K562 (cell line): ENCODE measurements around the gene TXNRD2. TPM values are rescaled to one million over a fixed set of nuclear protein-coding genes. Genes with fewer than 3 reads are reported as not detected.

ENCODE experiments used
- BRD9 ChIP-seq: fragments of 450-650 bp; IDR thresholded peaks from 2 replicates; pipeline ENCODE4 v1.6.1; 2018; ENCODE audit warnings: low read depth; ENCODE audit not compliant: partially characterized antibody
- CCNT2 ChIP-seq: IDR thresholded peaks from 2 replicates; pipeline ENCODE4 v1.6.1; 2011; ENCODE audit warnings: borderline replicate concordance, low read depth, mild to moderate bottlenecking, moderate library complexity, mixed read lengths, low read length; ENCODE audit not compliant: insufficient read length; ENCODE audit errors: extremely low read depth
- CHD4 ChIP-seq: fragments of 200-600 bp; sonication (generic); IDR thresholded peaks from 3 replicates; pipeline ENCODE4 v1.6.1; 2012; ENCODE audit warnings: low read depth, mild to moderate bottlenecking, mixed read lengths, low read length, inconsistent platforms; ENCODE audit not compliant: insufficient read depth, insufficient replicate concordance, poor library complexity, severe bottlenecking
- CSDE1 ChIP-seq, 2 experiments: fragments of 450-650 bp; IDR thresholded peaks; 2 replicates each; pipeline ENCODE4 v1.6.1; 2016; ENCODE audit warnings: mild to moderate bottlenecking in 1 of 2
- DNMT1 ChIP-seq: fragments of 450-650 bp; IDR thresholded peaks from 2 replicates; pipeline ENCODE4 v1.6.1; 2016; ENCODE audit warnings: antibody characterized with exemption, mild to moderate bottlenecking
- GATAD2A ChIP-seq: fragments of 450-650 bp; IDR thresholded peaks from 2 replicates; pipeline ENCODE4 v1.6.1; 2017
- HMGN3 ChIP-seq: IDR thresholded peaks from 2 replicates; pipeline ENCODE4 v1.6.1; 2011; ENCODE audit warnings: borderline replicate concordance, low read depth, mild to moderate bottlenecking, mixed read lengths, low read length; ENCODE audit not compliant: insufficient read length; ENCODE audit errors: extremely low read depth
- HNRNPH1 ChIP-seq: fragments of 200-400 bp; formaldehyde crosslinking; optimal IDR thresholded peaks from 2 replicates; pipeline ENCODE3; 2017; ENCODE audit warnings: low read depth, mild to moderate bottlenecking, low read length, moderate library complexity
- KAT7 ChIP-seq: sonication (generic); formaldehyde crosslinking; IDR thresholded peaks from 2 replicates; pipeline ENCODE4 v1.8.0; 2022; ENCODE audit warnings: missing genetic modification reagents, mild to moderate bottlenecking, borderline replicate concordance
- MECOM ChIP-seq: fragments of 250-450 bp; sonication (Bioruptor Pico); IDR thresholded peaks from 2 replicates; pipeline ENCODE4 v1.8.0; 2022; ENCODE audit warnings: inconsistent platforms
- POLR3G ChIP-seq: IDR thresholded peaks from 2 replicates; pipeline ENCODE4 v1.6.1; 2011; ENCODE audit not compliant: insufficient read length, insufficient replicate concordance; ENCODE audit errors: extremely low read depth
- RBBP5 ChIP-seq: fragments of 200-600 bp; sonication (generic); IDR thresholded peaks from 2 replicates; pipeline ENCODE4 v1.6.1; 2012; ENCODE audit warnings: borderline replicate concordance, mild to moderate bottlenecking, low read length, control low read depth, inconsistent platforms; ENCODE audit not compliant: insufficient read depth, poor library complexity, severe bottlenecking
- SRF ChIP-seq, 2 experiments: fragments of 250-450, 450-650 bp in 1 of 2; sonication (Bioruptor Pico) in 1 of 2; sonication (generic) in 1 of 2; formaldehyde crosslinking; IDR thresholded peaks; 2 replicates each; pipeline versions ENCODE4 v1.5.0 to v1.5.1; 2020 to 2022; ENCODE audit warnings: mild to moderate bottlenecking in 1 of 2, missing genetic modification reagents in 1 of 2
- TEAD1 ChIP-seq, 2 experiments: fragments of 450-650 bp in 1 of 2; sonication (generic) in 1 of 2; formaldehyde crosslinking; IDR thresholded peaks; 2 replicates each; pipeline versions ENCODE4 v1.4.0 to v1.8.0; 2020 to 2022; ENCODE audit warnings: mild to moderate bottlenecking in 2 of 2, missing genetic modification reagents in 1 of 2
- ZNF324 ChIP-seq: fragments of 250-450 bp; sonication (Bioruptor Pico); IDR thresholded peaks from 2 replicates; pipeline ENCODE4 v1.4.0; 2020; ENCODE audit warnings: mild to moderate bottlenecking
- ZNF695 ChIP-seq: fragments of 450-650 bp; formaldehyde crosslinking; IDR thresholded peaks from 2 replicates; pipeline ENCODE4 v1.4.0; 2020; ENCODE audit warnings: mild to moderate bottlenecking, moderate library complexity
- polyA plus RNA-seq, 8 experiments: library from polyadenylated mRNA; depleted of rRNA in 4 of 8; stranded (reverse) in 5 of 8; unstranded in 3 of 8; fragments of >200 nt; fragmentation: Nextera tagmentation in 2 of 8; fragmentation: Illumina TruSeq in 1 of 8; extraction: Ambion mirVana in 2 of 8; extraction: Trizol in 1 of 8; gene quantifications; 2 replicates each; pipeline versions ENCODE4 v1.2.1 to v1.2.3, GENCODE V29; 2011 to 2014; ENCODE audit warnings: inconsistent platforms in 1 of 8, missing spikeins in 1 of 8
- total RNA-seq, 7 experiments: library from RNA; depleted of rRNA in 6 of 7; stranded (reverse); fragments of >200 nt in 6 of 7; fragmentation: Illumina TruSeq in 2 of 7; extraction: Trizol in 2 of 7; gene quantifications; 2 replicates each; pipeline versions ENCODE4 v1.2.1 to v1.2.3, GENCODE V29; 2011 to 2021; ENCODE audit warnings: low replicate concordance in 1 of 7
- TF ChIP-seq, protein P1 (sequence below): IDR thresholded peaks from 2 replicates; pipeline ENCODE4 v1.6.1; 2016; ENCODE audit warnings: missing genetic modification characterization, missing compliant biosample characterization
- TF ChIP-seq, protein P2 (sequence below): IDR thresholded peaks from 3 replicates; pipeline ENCODE4 v1.6.1; 2011; ENCODE audit warnings: borderline replicate concordance, mild to moderate bottlenecking; ENCODE audit not compliant: insufficient read length, insufficient read depth
- TF ChIP-seq, protein P3 (sequence below): fragments of 450-650 bp; IDR thresholded peaks from 2 replicates; pipeline ENCODE4 v1.6.1; 2018; ENCODE audit not compliant: partially characterized antibody

TXNRD2 gene
- total and polyA plus RNA-seq, 9 of the 15 experiments (the other 6 are each of a cell fraction or from before 2014, with no cell fraction given) = 3.3 to 80.2 (median 49.4) TPM

DNA sequence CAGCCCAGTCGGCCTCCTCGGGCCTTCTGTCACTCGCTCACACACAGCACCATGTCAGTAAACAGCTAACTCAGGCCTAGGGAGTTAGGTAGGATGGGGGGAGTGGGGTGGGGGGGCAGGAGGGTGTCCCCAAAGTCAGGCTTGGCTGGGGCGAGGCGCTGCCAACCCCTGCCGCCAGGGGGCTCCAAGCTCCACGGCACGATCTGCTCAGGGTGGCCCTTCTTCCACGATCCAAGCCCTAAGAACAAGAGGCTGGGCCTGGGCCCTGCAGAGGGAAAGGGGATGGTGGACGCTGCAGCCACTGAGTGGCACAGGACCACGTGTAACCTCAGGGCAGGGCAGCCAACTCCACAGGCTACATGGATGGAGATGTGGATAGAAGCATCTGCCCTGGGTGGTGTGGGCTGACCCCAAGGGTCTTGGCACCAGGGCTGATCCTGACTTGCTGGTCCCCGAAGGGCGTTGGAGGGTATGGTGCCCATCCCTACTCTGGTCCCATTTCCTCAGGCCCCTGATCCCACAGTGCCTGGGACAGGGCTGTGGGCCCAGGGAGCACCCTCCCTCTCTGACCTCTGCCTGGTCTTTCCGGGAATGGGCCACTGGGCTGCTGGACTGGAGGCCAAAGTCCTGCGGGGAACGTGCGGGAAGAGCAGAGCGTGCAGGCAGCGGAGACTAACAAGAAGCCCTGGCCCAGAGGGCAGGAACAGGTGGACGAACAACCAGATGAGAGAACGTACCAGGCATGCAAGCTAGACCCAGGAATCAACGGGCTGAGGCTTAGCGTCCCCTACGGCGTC lies 29.1 kb upstream of the TXNRD2 start (continued):
- TF ChIP-seq DNMT1 = peak; percentile 41
- peak; percentile 51 for TF ChIP-seq RBBP5
- TF ChIP-seq CCNT2 = no peak
- TF ChIP-seq TEAD1 (CRISPR knock-in tag; IDR thresholded peaks at IDR 0.05) = peak in 1 of 2 experiments; percentile 75; a peak in 2 of 4 replicates
- TF ChIP-seq CHD4 = peak; percentile 71
- no peak for TF ChIP-seq MECOM
- TF ChIP-seq HNRNPH1 = no peak
- TF ChIP-seq, protein P1, sequence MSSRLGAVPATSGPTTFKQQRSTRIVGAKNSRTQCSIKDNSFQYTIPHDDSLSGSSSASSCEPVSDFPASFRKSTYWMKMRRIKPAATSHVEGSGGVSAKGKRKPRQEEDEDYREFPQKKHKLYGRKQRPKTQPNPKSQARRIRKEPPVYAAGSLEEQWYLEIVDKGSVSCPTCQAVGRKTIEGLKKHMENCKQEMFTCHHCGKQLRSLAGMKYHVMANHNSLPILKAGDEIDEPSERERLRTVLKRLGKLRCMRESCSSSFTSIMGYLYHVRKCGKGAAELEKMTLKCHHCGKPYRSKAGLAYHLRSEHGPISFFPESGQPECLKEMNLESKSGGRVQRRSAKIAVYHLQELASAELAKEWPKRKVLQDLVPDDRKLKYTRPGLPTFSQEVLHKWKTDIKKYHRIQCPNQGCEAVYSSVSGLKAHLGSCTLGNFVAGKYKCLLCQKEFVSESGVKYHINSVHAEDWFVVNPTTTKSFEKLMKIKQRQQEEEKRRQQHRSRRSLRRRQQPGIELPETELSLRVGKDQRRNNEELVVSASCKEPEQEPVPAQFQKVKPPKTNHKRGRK (tag) = no peak
- TF ChIP-seq KAT7 (CRISPR knock-in tag) = no peak
- TF ChIP-seq ZNF324 = peak; percentile 50; the same call in 1 of the 2 replicates
- no peak for TF ChIP-seq HMGN3
- TF ChIP-seq, protein P2, sequence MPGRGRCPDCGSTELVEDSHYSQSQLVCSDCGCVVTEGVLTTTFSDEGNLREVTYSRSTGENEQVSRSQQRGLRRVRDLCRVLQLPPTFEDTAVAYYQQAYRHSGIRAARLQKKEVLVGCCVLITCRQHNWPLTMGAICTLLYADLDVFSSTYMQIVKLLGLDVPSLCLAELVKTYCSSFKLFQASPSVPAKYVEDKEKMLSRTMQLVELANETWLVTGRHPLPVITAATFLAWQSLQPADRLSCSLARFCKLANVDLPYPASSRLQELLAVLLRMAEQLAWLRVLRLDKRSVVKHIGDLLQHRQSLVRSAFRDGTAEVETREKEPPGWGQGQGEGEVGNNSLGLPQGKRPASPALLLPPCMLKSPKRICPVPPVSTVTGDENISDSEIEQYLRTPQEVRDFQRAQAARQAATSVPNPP = no peak
- 0 out of 2 replicates have a peak, but pooled peaks have one; percentile 18 for TF ChIP-seq GATAD2A
- TF ChIP-seq SRF (CRISPR knock-in tag; IDR thresholded peaks at IDR 0.05) = peak; percentile 60 to 87; a peak in 2 of 4 replicates
- TF ChIP-seq, protein P3, sequence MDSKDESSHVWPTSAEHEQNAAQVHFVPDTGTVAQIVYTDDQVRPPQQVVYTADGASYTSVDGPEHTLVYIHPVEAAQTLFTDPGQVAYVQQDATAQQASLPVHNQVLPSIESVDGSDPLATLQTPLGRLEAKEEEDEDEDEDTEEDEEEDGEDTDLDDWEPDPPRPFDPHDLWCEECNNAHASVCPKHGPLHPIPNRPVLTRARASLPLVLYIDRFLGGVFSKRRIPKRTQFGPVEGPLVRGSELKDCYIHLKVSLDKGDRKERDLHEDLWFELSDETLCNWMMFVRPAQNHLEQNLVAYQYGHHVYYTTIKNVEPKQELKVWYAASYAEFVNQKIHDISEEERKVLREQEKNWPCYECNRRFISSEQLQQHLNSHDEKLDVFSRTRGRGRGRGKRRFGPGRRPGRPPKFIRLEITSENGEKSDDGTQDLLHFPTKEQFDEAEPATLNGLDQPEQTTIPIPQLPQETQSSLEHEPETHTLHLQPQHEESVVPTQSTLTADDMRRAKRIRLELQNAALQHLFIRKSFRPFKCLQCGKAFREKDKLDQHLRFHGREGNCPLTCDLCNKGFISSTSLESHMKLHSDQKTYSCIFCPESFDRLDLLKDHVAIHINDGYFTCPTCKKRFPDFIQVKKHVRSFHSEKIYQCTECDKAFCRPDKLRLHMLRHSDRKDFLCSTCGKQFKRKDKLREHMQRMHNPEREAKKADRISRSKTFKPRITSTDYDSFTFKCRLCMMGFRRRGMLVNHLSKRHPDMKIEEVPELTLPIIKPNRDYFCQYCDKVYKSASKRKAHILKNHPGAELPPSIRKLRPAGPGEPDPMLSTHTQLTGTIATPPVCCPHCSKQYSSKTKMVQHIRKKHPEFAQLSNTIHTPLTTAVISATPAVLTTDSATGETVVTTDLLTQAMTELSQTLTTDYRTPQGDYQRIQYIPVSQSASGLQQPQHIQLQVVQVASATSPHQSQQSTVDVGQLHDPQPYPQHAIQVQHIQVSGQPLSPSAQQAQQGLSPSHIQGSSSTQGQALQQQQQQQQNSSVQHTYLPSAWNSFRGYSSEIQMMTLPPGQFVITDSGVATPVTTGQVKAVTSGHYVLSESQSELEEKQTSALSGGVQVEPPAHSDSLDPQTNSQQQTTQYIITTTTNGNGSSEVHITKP = no peak
- TF ChIP-seq CSDE1 (IDR thresholded peaks at IDR 0.05) = no peak
- TF ChIP-seq ZNF695 (CRISPR knock-in tag) = peak; percentile 45; the same call in 1 of the 2 replicates
- peak; percentile 34 for TF ChIP-seq BRD9
- TF ChIP-seq POLR3G = no peak
